Raji (cell line): Measurements from ENCODE around the gene SLC17A1.

Experiments used
- POLR2A ChIP-seq: IDR thresholded peaks from 2 replicates; pipeline ENCODE4 v1.6.1; 2011; ENCODE audit warnings: low read depth, low read length, control low read depth; ENCODE audit not compliant: insufficient read depth

The SLC17A1 gene

GRCh38 chr6:25789475-25789874, 42.4 kb downstream of the SLC17A1 start:
- TF ChIP-seq POLR2A, result no peak

GRCh38 chr6:25788305-25788922, 43.4 kb downstream of the SLC17A1 start:
- no peak for TF ChIP-seq POLR2A

- no peak for TF ChIP-seq POLR2A
Observed at GRCh38 chr6:25787428-25787827, 44.4 kb downstream of the SLC17A1 start.

GRCh38 chr6:25781134-25781533, 50.7 kb downstream of the SLC17A1 start:
- TF ChIP-seq POLR2A, result no peak

- no peak for TF ChIP-seq POLR2A
Observed at GRCh38 chr6:25777856-25778649, 53.8 kb downstream of the SLC17A1 start.

GRCh38 chr6:25777031-25777430, 54.8 kb downstream of the SLC17A1 start:
- TF ChIP-seq POLR2A, result no peak

GRCh38 chr6:25774120-25774715, 57.6 kb downstream of the SLC17A1 start:
- TF ChIP-seq POLR2A, result no peak

- no peak for TF ChIP-seq POLR2A
Observed at GRCh38 chr6:25769983-25770382, 61.9 kb downstream of the SLC17A1 start.

- TF ChIP-seq POLR2A, result no peak
Observed at GRCh38 chr6:25768566-25768965, 63.3 kb downstream of the SLC17A1 start.

GRCh38 chr6:25764611-25765010, 67.2 kb downstream of the SLC17A1 start:
- no peak for TF ChIP-seq POLR2A

GRCh38 chr6:25757936-25758642, 73.8 kb downstream of the SLC17A1 start:
- no peak for TF ChIP-seq POLR2A

- TF ChIP-seq POLR2A, result no peak
Observed at GRCh38 chr6:25756382-25757363, 75.2 kb downstream of the SLC17A1 start.

- TF ChIP-seq POLR2A, result no peak
Observed at GRCh38 chr6:25755483-25755882, 76.4 kb downstream of the SLC17A1 start.

- TF ChIP-seq POLR2A, result no peak
Observed at GRCh38 chr6:25754535-25754934, 77.3 kb downstream of the SLC17A1 start, which contains the start of gene SLC17A4. Gene SLC17A4 (plus strand): TSS chr6:25754742. CDS start chr6:25761963, 7,221 bp downstream.

GRCh38 chr6:25753079-25753478, 78.8 kb downstream of the SLC17A1 start:
- no peak for TF ChIP-seq POLR2A

GRCh38 chr6:25750906-25751305, 80.9 kb downstream of the SLC17A1 start:
- TF ChIP-seq POLR2A, result no peak
